Fibroblast of lung (primary cell): Measurements from ENCODE around the gene ATG4D. TPM values are rescaled to one million over a fixed set of nuclear protein-coding genes. Genes with fewer than 3 reads are reported as not detected.

ENCODE experiments used
- DNase-seq, 2 donors: peaks; one replicate each; pipeline versions ENCODE4 v3.0.0 to v3.0.0-alpha.2; 2010; ENCODE audit warnings: low read depth in 2 of 2
- H2AFZ ChIP-seq: 2 replicates; pipeline ENCODE4 v1.5.1; 2012; ENCODE audit warnings: low read length, control low read depth, inconsistent platforms
- H3K27ac ChIP-seq: 2 replicates; pipeline ENCODE4 v1.5.1; 2011; ENCODE audit warnings: low read length, control low read depth; ENCODE audit not compliant: insufficient read depth
- H3K27me3 ChIP-seq: 2 replicates; pipeline ENCODE4 v1.5.1; 2011; ENCODE audit warnings: mild to moderate bottlenecking, low read length; ENCODE audit not compliant: control insufficient read depth, insufficient read depth
- H3K36me3 ChIP-seq: 2 replicates; pipeline ENCODE4 v1.5.1; 2011; ENCODE audit warnings: low read length; ENCODE audit not compliant: control insufficient read depth, insufficient read depth
- H3K4me1 ChIP-seq: 2 replicates; pipeline ENCODE4 v1.5.1; 2011; ENCODE audit warnings: low read length; ENCODE audit not compliant: control insufficient read depth, insufficient read depth; ENCODE audit errors: extremely low read depth
- H3K4me2 ChIP-seq: 2 replicates; pipeline ENCODE4 v1.5.1; 2011; ENCODE audit warnings: low read length, control low read depth; ENCODE audit not compliant: insufficient read depth; ENCODE audit errors: extremely low read depth
- H3K4me3 ChIP-seq, 4 experiments: fragments of 200-600 bp in 1 of 4; sonication (generic) in 1 of 4; replicated peaks in 1 of 4; 2 replicates each; pipeline ENCODE4 v1.5.1; 2011 to 2016; ENCODE audit warnings: low read length in 4 of 4, low read depth in 3 of 4, mild to moderate bottlenecking in 3 of 4, control low read depth in 2 of 4, inconsistent platforms in 1 of 4, mixed read lengths in 1 of 4; ENCODE audit not compliant: insufficient read depth in 1 of 4; ENCODE audit errors: control extremely low read depth in 1 of 4
- H3K79me2 ChIP-seq: 2 replicates; pipeline ENCODE4 v1.5.1; 2012; ENCODE audit warnings: mild to moderate bottlenecking, low read length, inconsistent platforms; ENCODE audit not compliant: control insufficient read depth, insufficient read depth
- H3K9ac ChIP-seq: 2 replicates; pipeline ENCODE4 v1.5.1; 2011; ENCODE audit warnings: mild to moderate bottlenecking, low read length, control low read depth; ENCODE audit not compliant: insufficient read depth
- H3K9me3 ChIP-seq: 2 replicates; pipeline ENCODE4 v1.5.1; 2012; ENCODE audit warnings: low read depth, low read length; ENCODE audit not compliant: control insufficient read depth, insufficient read depth
- H4K20me1 ChIP-seq: 2 replicates; pipeline ENCODE4 v1.5.1; 2011; ENCODE audit warnings: low read length; ENCODE audit not compliant: control insufficient read depth, insufficient read depth; ENCODE audit errors: extremely low read depth
- EZH2 ChIP-seq: IDR thresholded peaks from 2 replicates; pipeline ENCODE4 v1.5.1; 2012; ENCODE audit warnings: low read length, control low read depth, mild to moderate bottlenecking; ENCODE audit errors: missing control alignments
- polyA plus RNA-seq, 2 donors: library from polyadenylated mRNA; depleted of rRNA in 1 of 2; stranded (reverse) in 1 of 2; unstranded in 1 of 2; fragments of >200 nt; gene quantifications; 2 replicates each; pipeline ENCODE4 v1.2.1, GENCODE V29; 2011 to 2012; ENCODE audit warnings: missing spikeins in 1 of 2
- total RNA-seq: library from RNA; depleted of rRNA; stranded (reverse); fragments of >200 nt; gene quantifications from 2 replicates; pipeline ENCODE4 v1.2.1, GENCODE V29; 2014
- TF ChIP-seq, protein P1 (sequence below), 2 donors: IDR thresholded peaks in 1 of 2; conservative IDR thresholded peaks in 1 of 2; 1 replicate in 1 of 2; 2 replicates in 1 of 2; pipeline ENCODE4 v1.5.1; 2011 to 2012; ENCODE audit warnings: low read length in 2 of 2, control low read depth in 1 of 2, inconsistent platforms in 1 of 2, low read depth in 1 of 2, mild to moderate bottlenecking in 1 of 2

The ATG4D gene
- total and polyA plus RNA-seq, 2 donors (not counting 1 experiment from before 2014, with no cell fraction given): 7.2 to 14.9 TPM

DNA sequence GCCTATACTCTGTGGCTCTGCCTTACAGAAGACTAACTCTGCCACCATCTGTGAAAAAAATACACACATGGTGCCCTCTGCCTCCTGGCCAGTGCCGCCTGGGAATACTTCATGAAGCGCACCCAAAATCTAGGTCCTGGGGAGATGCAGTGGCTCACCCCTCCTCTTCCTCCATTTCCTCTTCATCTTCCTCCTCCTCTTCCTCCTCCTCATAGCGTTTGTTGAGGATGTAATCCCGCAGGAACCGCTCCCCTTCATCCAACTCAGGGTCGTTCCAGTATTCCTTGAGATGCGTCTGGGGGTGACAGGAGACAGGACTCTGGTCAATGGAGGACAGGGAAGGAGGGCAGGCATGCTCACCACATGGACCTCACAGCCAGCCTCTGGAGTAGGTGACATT is 16.4 kb downstream of the ATG4D start:
- Histone ChIP-seq H3K4me3 (no peak overlapping the region), H3K36me3 (peaks cover 20% of the 10 kb centered on the region), H3K9ac (no peak overlapping the region), H3K79me2 (peaks cover 10% of the 10 kb centered on the region), H3K4me1 (peaks cover 5% of the 10 kb centered on the region), H3K4me2 (no peak overlapping the region), H3K9me3 (no peaks in the 10 kb centered on the region), H3K27me3 (no peaks in the 10 kb centered on the region), H3K27ac (no peak overlapping the region), H4K20me1 (no peaks in the 10 kb centered on the region), H2AFZ (no peak overlapping the region)
- TF ChIP-seq, protein P1, sequence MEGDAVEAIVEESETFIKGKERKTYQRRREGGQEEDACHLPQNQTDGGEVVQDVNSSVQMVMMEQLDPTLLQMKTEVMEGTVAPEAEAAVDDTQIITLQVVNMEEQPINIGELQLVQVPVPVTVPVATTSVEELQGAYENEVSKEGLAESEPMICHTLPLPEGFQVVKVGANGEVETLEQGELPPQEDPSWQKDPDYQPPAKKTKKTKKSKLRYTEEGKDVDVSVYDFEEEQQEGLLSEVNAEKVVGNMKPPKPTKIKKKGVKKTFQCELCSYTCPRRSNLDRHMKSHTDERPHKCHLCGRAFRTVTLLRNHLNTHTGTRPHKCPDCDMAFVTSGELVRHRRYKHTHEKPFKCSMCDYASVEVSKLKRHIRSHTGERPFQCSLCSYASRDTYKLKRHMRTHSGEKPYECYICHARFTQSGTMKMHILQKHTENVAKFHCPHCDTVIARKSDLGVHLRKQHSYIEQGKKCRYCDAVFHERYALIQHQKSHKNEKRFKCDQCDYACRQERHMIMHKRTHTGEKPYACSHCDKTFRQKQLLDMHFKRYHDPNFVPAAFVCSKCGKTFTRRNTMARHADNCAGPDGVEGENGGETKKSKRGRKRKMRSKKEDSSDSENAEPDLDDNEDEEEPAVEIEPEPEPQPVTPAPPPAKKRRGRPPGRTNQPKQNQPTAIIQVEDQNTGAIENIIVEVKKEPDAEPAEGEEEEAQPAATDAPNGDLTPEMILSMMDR (conservative IDR thresholded peaks at IDR 0.05 in 1 of 2, IDR thresholded peaks at IDR 0.05 in 1 of 2; ENCODE audit: low read depth in 1 of 2, low read length in 2 of 2): no peak
- TF ChIP-seq EZH2: no peak
- no peak for DNase-seq

DNA sequence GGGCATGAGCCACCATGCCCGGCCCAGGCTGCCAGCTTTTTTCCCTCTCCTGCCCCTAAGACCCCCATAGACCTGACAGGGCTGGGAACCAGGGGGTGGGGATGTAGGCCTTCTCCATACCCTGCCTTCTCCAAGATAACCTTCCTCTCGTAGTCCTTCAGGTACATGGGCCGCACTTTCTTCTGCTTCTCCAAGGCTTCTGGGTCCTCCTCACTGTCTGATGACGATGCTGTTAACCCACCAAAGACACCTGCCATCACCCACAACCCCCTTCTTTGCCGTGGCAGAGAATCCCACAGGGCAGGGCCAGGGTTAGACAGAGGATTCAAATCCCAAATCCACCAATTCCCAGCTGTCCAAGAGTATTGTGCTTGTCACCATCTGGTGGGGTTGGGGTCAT is 18.9 kb downstream of the ATG4D start:
- Histone ChIP-seq H2AFZ (no peak overlapping the region), H3K4me3 (no peak overlapping the region), H3K79me2 (peaks cover 21% of the 10 kb centered on the region), H3K27ac (no peak overlapping the region), H3K9ac (no peak overlapping the region), H3K4me1 (peaks cover 14% of the 10 kb centered on the region), H3K9me3 (no peaks in the 10 kb centered on the region), H3K4me2 (no peak overlapping the region), H3K36me3 (peaks cover 12% of the 10 kb centered on the region), H3K27me3 (no peaks in the 10 kb centered on the region), H4K20me1 (no peaks in the 10 kb centered on the region)
- TF ChIP-seq EZH2: no peak
- TF ChIP-seq, protein P1 (conservative IDR thresholded peaks at IDR 0.05 in 1 of 2, IDR thresholded peaks at IDR 0.05 in 1 of 2; ENCODE audit: low read depth in 1 of 2, low read length in 2 of 2): no peak
- DNase-seq: no peak

DNA sequence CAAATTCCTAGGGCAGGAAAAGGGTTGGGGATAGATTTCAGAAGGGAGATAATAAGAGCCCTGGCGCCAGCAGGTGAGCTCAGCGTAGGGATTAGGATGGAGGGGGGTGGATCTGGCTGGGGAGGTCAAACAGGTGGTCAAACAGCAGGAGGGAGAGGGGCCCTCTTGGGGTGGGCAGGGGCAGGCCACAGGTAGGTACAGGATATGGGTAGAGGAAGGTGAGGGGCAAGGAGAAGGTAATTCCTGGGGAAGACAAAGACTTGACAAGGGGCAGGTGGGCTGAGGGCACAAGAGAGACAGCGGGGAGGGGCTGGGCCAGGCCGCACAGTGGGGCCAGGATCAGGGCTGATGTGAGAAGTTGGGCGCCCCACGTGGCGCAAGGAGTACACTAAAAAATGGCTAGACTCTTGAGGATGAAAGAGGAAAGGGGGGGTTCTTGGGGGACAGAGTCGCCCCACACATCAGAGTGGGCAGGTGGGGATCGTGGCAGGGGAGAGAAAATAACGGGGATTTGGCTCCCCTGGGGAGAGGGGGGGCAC is 21.4 kb downstream of the ATG4D start:
- Histone ChIP-seq H2AFZ (peak overlapping the region; percentile 81), H3K9ac (peak overlapping the region; percentile 89), H3K36me3 (no peaks in the 10 kb centered on the region), H3K9me3 (no peaks in the 10 kb centered on the region), H3K27ac (peak overlapping the region; percentile 84), H4K20me1 (no peaks in the 10 kb centered on the region), H3K4me1 (peaks cover 18% of the 10 kb centered on the region), H3K79me2 (peaks cover 29% of the 10 kb centered on the region), H3K4me3 (peak overlapping the region; percentile 70 to 94 (median 89)), H3K4me2 (peak overlapping the region; percentile 83), H3K27me3 (no peaks in the 10 kb centered on the region)
- TF ChIP-seq, protein P1 (conservative IDR thresholded peaks at IDR 0.05 in 1 of 2, IDR thresholded peaks at IDR 0.05 in 1 of 2; ENCODE audit: low read depth in 1 of 2, low read length in 2 of 2): peak; percentile 25 to 36
- TF ChIP-seq EZH2: no peak
- peak; percentile 20 to 32 for DNase-seq
